ENCODE results near the gene SCMH1. TPM values are rescaled to one million over a fixed set of nuclear protein-coding genes. Genes with fewer than 3 reads are reported as not detected.

The SCMH1 gene
- polyA plus RNA-seq, 1 donor from 2014 or later: 23.0 TPM

DNA sequence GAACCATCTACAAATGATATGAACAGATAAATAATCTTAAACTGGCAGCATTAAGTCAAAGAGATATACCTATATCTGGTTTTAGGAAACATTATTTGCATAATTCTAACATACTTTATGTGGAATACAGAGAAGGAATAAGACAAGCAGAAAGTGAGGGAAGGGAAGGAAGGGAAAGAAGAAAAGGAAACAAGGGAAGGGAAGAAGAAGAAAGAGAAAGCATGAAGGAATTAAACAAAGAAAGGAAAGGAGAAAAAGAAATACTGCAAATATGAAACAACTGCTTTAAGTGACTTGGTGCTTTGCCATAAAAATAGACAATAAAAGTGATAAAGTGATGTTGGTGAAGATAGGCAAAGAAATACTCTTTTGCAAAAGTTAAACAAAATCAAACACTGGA is 20.1 kb downstream of the SCMH1 start:
- no peak for TF ChIP-seq SMC3 (conservative IDR thresholded peaks at IDR 0.05; ENCODE audit: poor library complexity)
- TF ChIP-seq, protein P1, sequence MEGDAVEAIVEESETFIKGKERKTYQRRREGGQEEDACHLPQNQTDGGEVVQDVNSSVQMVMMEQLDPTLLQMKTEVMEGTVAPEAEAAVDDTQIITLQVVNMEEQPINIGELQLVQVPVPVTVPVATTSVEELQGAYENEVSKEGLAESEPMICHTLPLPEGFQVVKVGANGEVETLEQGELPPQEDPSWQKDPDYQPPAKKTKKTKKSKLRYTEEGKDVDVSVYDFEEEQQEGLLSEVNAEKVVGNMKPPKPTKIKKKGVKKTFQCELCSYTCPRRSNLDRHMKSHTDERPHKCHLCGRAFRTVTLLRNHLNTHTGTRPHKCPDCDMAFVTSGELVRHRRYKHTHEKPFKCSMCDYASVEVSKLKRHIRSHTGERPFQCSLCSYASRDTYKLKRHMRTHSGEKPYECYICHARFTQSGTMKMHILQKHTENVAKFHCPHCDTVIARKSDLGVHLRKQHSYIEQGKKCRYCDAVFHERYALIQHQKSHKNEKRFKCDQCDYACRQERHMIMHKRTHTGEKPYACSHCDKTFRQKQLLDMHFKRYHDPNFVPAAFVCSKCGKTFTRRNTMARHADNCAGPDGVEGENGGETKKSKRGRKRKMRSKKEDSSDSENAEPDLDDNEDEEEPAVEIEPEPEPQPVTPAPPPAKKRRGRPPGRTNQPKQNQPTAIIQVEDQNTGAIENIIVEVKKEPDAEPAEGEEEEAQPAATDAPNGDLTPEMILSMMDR (IDR thresholded peaks at IDR 0.05; ENCODE audit: poor library complexity, severe bottlenecking): no peak
- no peak for TF ChIP-seq MXI1 (conservative IDR thresholded peaks at IDR 0.05; ENCODE audit: poor library complexity, severe bottlenecking)
- TF ChIP-seq EP300 (conservative IDR thresholded peaks at IDR 0.05; ENCODE audit: poor library complexity, severe bottlenecking): no peak
- no peak for TF ChIP-seq POLR2AphosphoS5 (IDR thresholded peaks at IDR 0.05)
- TF ChIP-seq TAF1 (IDR thresholded peaks at IDR 0.05; ENCODE audit: low read depth): no peak
- TF ChIP-seq EZH2 (IDR thresholded peaks at IDR 0.05; ENCODE audit: borderline replicate concordance, insufficient read depth, low read length, poor library complexity, severe bottlenecking): no peak
- TF ChIP-seq, protein P2, sequence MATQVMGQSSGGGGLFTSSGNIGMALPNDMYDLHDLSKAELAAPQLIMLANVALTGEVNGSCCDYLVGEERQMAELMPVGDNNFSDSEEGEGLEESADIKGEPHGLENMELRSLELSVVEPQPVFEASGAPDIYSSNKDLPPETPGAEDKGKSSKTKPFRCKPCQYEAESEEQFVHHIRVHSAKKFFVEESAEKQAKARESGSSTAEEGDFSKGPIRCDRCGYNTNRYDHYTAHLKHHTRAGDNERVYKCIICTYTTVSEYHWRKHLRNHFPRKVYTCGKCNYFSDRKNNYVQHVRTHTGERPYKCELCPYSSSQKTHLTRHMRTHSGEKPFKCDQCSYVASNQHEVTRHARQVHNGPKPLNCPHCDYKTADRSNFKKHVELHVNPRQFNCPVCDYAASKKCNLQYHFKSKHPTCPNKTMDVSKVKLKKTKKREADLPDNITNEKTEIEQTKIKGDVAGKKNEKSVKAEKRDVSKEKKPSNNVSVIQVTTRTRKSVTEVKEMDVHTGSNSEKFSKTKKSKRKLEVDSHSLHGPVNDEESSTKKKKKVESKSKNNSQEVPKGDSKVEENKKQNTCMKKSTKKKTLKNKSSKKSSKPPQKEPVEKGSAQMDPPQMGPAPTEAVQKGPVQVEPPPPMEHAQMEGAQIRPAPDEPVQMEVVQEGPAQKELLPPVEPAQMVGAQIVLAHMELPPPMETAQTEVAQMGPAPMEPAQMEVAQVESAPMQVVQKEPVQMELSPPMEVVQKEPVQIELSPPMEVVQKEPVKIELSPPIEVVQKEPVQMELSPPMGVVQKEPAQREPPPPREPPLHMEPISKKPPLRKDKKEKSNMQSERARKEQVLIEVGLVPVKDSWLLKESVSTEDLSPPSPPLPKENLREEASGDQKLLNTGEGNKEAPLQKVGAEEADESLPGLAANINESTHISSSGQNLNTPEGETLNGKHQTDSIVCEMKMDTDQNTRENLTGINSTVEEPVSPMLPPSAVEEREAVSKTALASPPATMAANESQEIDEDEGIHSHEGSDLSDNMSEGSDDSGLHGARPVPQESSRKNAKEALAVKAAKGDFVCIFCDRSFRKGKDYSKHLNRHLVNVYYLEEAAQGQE (IDR thresholded peaks at IDR 0.05; ENCODE audit: borderline replicate concordance): no peak
- TF ChIP-seq RAD21 (conservative IDR thresholded peaks at IDR 0.05): no peak
- H3K27me3 ChIP-seq (ENCODE audit: insufficient read depth, low read depth, low read length): no peaks in the 10 kb centered on the region
- no peak overlapping the region for H2AFZ ChIP-seq (ENCODE audit: low read depth, low read length)
- no peak overlapping the region for H3K27ac ChIP-seq (ENCODE audit: low read length)
- H3K79me2 ChIP-seq (replicated peaks; ENCODE audit: insufficient read depth, low read length): peaks cover 15% of the 10 kb centered on the region
- H3K36me3 ChIP-seq (ENCODE audit: insufficient read depth, low read length): peaks cover 6% of the 10 kb centered on the region
- H3K9me3 ChIP-seq (ENCODE audit: low read length): peaks cover 7% of the 10 kb centered on the region
- H3K4me2 ChIP-seq (ENCODE audit: low read length): no peak overlapping the region
- no peak overlapping the region for H3K9ac ChIP-seq (ENCODE audit: low read length)
- no peaks in the 10 kb centered on the region for H3K9me2 ChIP-seq (ENCODE audit: insufficient read depth, low read length)
- H3K4me3 ChIP-seq (ENCODE audit: low read length): no peak overlapping the region
- no peaks in the 10 kb centered on the region for H4K20me1 ChIP-seq (ENCODE audit: insufficient read depth)
- no peaks in the 10 kb centered on the region for H3F3A ChIP-seq (ENCODE audit: insufficient read depth, low read length, poor library complexity, severe bottlenecking)

DNA sequence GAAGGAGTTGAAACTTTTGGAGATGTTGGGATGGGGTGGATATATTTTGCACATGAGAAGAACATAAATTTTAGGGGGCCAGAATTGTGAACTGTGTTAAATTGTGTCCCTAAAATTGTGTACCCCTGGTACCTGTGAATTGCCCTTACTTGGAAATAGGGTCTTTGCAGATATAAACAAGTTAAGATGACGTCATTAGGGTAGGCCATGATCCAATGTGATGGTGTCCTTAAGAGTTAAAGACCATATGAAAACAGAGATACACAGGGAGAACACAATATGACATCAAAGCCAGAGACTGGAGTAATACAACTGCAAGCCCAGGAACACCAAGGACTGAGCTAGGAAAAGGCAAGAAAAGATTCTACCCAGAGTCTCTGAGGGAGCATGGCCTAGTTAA is 24.0 kb downstream of the SCMH1 start:
- H3K79me2 ChIP-seq (replicated peaks; ENCODE audit: insufficient read depth, low read length): peaks cover under 1% of the 10 kb centered on the region
- H3K4me3 ChIP-seq (ENCODE audit: low read length): no peak overlapping the region
- no peak for TF ChIP-seq POLR2AphosphoS5 (IDR thresholded peaks at IDR 0.05)
- TF ChIP-seq EP300 (conservative IDR thresholded peaks at IDR 0.05; ENCODE audit: poor library complexity, severe bottlenecking): no peak
- TF ChIP-seq RAD21 (conservative IDR thresholded peaks at IDR 0.05): no peak
- TF ChIP-seq TAF1 (IDR thresholded peaks at IDR 0.05; ENCODE audit: low read depth): no peak
- TF ChIP-seq EZH2 (IDR thresholded peaks at IDR 0.05; ENCODE audit: borderline replicate concordance, insufficient read depth, low read length, poor library complexity, severe bottlenecking): no peak
- TF ChIP-seq MXI1 (conservative IDR thresholded peaks at IDR 0.05; ENCODE audit: poor library complexity, severe bottlenecking): no peak
- TF ChIP-seq, protein P2 (IDR thresholded peaks at IDR 0.05; ENCODE audit: borderline replicate concordance): no peak
- TF ChIP-seq, protein P1 (IDR thresholded peaks at IDR 0.05; ENCODE audit: poor library complexity, severe bottlenecking): no peak
- no peak for TF ChIP-seq SMC3 (conservative IDR thresholded peaks at IDR 0.05; ENCODE audit: poor library complexity)
- H3K9me3 ChIP-seq (ENCODE audit: low read length): peaks cover 7% of the 10 kb centered on the region
- H3K36me3 ChIP-seq (ENCODE audit: insufficient read depth, low read length): peaks cover 6% of the 10 kb centered on the region
- no peak overlapping the region for H3K9ac ChIP-seq (ENCODE audit: low read length)
- no peaks in the 10 kb centered on the region for H4K20me1 ChIP-seq (ENCODE audit: insufficient read depth)
- H3K27me3 ChIP-seq (ENCODE audit: insufficient read depth, low read depth, low read length): no peaks in the 10 kb centered on the region
- H3F3A ChIP-seq (ENCODE audit: insufficient read depth, low read length, poor library complexity, severe bottlenecking): no peaks in the 10 kb centered on the region
- H2AFZ ChIP-seq (ENCODE audit: low read depth, low read length): no peak overlapping the region
- H3K9me2 ChIP-seq (ENCODE audit: insufficient read depth, low read length): no peaks in the 10 kb centered on the region
- H3K27ac ChIP-seq (ENCODE audit: low read length): no peak overlapping the region
- H3K4me2 ChIP-seq (ENCODE audit: low read length): no peak overlapping the region

Measured in neural cell (in vitro differentiated cells).